ENCODE data around the gene COL16A1.

DNA sequence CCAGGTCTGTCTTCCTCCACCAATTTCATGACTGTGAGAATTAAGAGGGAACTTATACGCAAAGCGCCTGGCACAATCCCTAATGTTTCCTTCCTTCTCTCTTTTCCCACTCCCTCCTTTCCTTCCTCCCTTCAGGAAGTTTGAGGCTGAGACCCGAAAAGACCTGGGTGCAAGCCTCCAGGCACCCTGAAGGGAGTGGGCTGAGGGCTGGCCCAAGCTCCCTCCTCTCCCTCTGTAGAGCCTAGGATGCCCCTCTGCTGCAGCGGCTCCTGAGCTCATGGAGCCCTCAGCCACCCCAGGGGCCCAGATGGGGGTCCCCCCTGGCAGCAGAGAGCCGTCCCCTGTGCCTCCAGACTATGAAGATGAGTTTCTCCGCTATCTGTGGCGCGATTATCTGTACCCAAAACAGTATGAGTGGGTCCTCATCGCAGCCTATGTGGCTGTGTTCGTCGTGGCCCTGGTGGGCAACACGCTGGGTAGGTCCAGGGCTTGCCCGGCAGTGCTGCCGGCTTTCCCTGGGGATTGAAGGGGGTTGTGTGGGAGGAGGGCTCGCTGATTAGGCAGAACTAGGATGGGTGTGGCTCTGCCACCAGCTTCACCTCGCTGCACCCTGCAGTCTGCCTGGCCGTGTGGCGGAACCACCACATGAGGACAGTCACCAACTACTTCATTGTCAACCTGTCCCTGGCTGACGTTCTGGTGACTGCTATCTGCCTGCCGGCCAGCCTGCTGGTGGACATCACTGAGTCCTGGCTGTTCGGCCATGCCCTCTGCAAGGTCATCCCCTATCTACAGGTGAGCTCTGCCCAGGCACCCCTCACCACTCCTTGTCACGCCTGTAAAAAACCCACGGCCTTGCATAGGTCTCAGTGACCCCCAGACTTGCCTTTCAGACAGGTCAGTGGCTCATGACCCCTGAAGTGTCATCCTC is 84.6 kb downstream of the COL16A1 start:
- TF ChIP-seq, protein P1, sequence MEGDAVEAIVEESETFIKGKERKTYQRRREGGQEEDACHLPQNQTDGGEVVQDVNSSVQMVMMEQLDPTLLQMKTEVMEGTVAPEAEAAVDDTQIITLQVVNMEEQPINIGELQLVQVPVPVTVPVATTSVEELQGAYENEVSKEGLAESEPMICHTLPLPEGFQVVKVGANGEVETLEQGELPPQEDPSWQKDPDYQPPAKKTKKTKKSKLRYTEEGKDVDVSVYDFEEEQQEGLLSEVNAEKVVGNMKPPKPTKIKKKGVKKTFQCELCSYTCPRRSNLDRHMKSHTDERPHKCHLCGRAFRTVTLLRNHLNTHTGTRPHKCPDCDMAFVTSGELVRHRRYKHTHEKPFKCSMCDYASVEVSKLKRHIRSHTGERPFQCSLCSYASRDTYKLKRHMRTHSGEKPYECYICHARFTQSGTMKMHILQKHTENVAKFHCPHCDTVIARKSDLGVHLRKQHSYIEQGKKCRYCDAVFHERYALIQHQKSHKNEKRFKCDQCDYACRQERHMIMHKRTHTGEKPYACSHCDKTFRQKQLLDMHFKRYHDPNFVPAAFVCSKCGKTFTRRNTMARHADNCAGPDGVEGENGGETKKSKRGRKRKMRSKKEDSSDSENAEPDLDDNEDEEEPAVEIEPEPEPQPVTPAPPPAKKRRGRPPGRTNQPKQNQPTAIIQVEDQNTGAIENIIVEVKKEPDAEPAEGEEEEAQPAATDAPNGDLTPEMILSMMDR (IDR thresholded peaks at IDR 0.05) = no peak
- TF ChIP-seq EP300 (IDR thresholded peaks at IDR 0.05) = no peak
- TF ChIP-seq POLR2A (IDR thresholded peaks at IDR 0.05) = no peak
